NCI-H446 (cell line): Measurements from ENCODE around the gene ACBD4.

Experiments
- DNase-seq, 2 experiments: peaks; one replicate each; lab custom pipeline; 2025; lab: John Stamatoyannopoulos, UW

The ACBD4 gene

GRCh38 chr17:45104497-45104896, 31.0 kb upstream of the ACBD4 start:
- DNase-seq: no peak

- no peak for DNase-seq
These were observed 30.4 kb upstream of the ACBD4 start for GRCh38 chr17:45104907-45105624.

- no peak for DNase-seq
These were observed 29.4 kb upstream of the ACBD4 start for GRCh38 chr17:45106096-45106495.

- DNase-seq: no peak
These were observed 28.9 kb upstream of the ACBD4 start for GRCh38 chr17:45106582-45106981.

- DNase-seq: no peak
These were observed 28.0 kb upstream of the ACBD4 start for GRCh38 chr17:45107293-45108010.

GRCh38 chr17:45108051-45108450, 27.4 kb upstream of the ACBD4 start:
- DNase-seq: no peak

- no peak for DNase-seq
These were observed 26.6 kb upstream of the ACBD4 start for GRCh38 chr17:45108595-45109521.

GRCh38 chr17:45110676-45111611, 24.5 kb upstream of the ACBD4 start:
- peak in 1 of 2 experiments; percentile 20 for DNase-seq

- DNase-seq: no peak
These were observed 23.6 kb upstream of the ACBD4 start for GRCh38 chr17:45111850-45112249.

GRCh38 chr17:45112559-45113423, 22.7 kb upstream of the ACBD4 start:
- no peak for DNase-seq

GRCh38 chr17:45113424-45113754, 22.1 kb upstream of the ACBD4 start:
- DNase-seq: no peak

GRCh38 chr17:45114117-45114932, 21.2 kb upstream of the ACBD4 start:
- no peak for DNase-seq

- no peak for DNase-seq
These were observed 20.4 kb upstream of the ACBD4 start for GRCh38 chr17:45115015-45115625.

GRCh38 chr17:45115871-45116270, 19.6 kb upstream of the ACBD4 start:
- DNase-seq: no peak

GRCh38 chr17:45116434-45117016, 19.0 kb upstream of the ACBD4 start:
- no peak for DNase-seq

GRCh38 chr17:45117334-45117733, 18.2 kb upstream of the ACBD4 start:
- no peak for DNase-seq

GRCh38 chr17:45117848-45118646, 17.4 kb upstream of the ACBD4 start:
- no peak for DNase-seq

GRCh38 chr17:45118691-45119090, 16.8 kb upstream of the ACBD4 start:
- DNase-seq: no peak
